Mucosa of gallbladder (tissue), 1 donor: ENCODE results near the gene CRPPA. TPM values are rescaled to one million over a fixed set of nuclear protein-coding genes. Genes with fewer than 3 reads are reported as not detected.
"Not testable (repeated sequence)": the region's sequence is repeated elsewhere in the genome, so short reads cannot be mapped to it uniquely, and the experiment has no call there.

Experiments used
- DNase-seq: peaks from one replicate; pipeline ENCODE4 v3.0.0-alpha.2; 2020; ENCODE audit warnings: low spot score
- total RNA-seq: library from RNA; stranded (reverse); gene quantifications from one replicate; pipeline ENCODE4 v1.2.1, GENCODE V29; 2021
- donor health status: DM: no; HTN: no; CAD: no.

CRPPA gene
- total RNA-seq, 1 donor from 2014 or later: 3.3 TPM

GRCh38 chr7:16397501-16398145, 23.7 kb downstream of the CRPPA start:
- DNase-seq: no peak

- DNase-seq: no peak
These were observed 24.4 kb downstream of the CRPPA start for GRCh38 chr7:16396766-16397500.

DNA sequence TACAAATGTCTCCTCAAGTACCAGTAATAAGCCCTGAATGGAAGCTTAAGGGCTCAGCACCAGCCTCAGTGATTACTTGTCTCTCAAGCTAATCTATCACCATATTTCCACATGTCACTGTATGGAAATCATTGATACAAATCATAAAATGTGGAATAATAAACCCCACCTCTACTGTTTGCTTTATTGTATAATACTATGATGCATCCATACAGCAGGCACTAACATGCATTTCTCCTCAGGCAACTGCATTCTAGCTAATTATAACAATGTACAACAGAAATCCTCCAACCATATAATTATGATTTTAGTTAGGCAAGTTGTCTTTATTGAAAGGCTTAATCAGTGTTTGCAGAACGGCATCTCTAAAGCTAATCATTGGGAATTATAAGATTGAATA, 26.2 kb downstream of the CRPPA start:
- no peak for DNase-seq

DNA sequence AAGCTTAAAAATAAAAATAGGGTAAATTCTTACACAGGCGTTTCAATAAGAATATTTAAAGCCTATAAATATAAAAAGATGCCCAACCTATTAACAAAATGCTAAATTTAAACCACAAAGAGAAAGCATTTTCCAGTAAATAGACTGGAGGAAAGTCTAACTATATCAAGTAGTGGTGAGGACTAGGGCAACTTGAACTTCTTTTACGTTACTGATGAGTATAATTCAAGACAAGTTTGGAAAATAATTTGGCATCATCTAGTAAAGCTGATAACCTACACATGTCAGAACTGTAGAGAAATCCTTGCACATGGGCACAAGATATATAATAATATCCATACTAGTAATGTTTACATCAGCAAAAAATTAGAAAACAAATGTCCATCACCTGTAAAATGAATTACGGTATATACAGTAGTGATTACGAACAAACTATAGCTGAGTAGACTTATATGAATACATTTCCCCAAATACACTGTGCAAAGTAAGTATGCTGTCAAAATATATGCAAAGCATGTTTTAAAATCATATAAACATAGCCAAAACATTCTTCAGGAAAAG, 27.4 kb downstream of the CRPPA start:
- no peak for DNase-seq

- no peak for DNase-seq
These were observed 28.3 kb downstream of the CRPPA start for GRCh38 chr7:16392990-16393523.

- DNase-seq: not testable (repeated sequence)
These were observed 37.6 kb downstream of the CRPPA start for GRCh38 chr7:16383786-16384185.

- not testable (repeated sequence) for DNase-seq
These were observed 38.2 kb downstream of the CRPPA start for GRCh38 chr7:16383103-16383502.

Other genes starting within 250 kb of the CRPPA start
- gene SOSTDC1, start 44.2 kb upstream of the CRPPA start, total RNA-seq: 0.12 TPM
- gene LRRC72, start 105.3 kb upstream of the CRPPA start, total RNA-seq: not detected
- 28.0 TPM for gene ANKMY2, start 224.2 kb upstream of the CRPPA start, total RNA-seq
- gene BZW2, start 224.6 kb upstream of the CRPPA start, total RNA-seq: 24.2 TPM